Medulla oblongata (tissue), 1 donor: ENCODE measurements around the gene PLXNB3.

Experiments
- DNase-seq: peaks from one replicate; pipeline ENCODE4 v3.0.0-alpha.2; 2015; ENCODE audit errors: extremely low spot score

The PLXNB3 gene

DNA sequence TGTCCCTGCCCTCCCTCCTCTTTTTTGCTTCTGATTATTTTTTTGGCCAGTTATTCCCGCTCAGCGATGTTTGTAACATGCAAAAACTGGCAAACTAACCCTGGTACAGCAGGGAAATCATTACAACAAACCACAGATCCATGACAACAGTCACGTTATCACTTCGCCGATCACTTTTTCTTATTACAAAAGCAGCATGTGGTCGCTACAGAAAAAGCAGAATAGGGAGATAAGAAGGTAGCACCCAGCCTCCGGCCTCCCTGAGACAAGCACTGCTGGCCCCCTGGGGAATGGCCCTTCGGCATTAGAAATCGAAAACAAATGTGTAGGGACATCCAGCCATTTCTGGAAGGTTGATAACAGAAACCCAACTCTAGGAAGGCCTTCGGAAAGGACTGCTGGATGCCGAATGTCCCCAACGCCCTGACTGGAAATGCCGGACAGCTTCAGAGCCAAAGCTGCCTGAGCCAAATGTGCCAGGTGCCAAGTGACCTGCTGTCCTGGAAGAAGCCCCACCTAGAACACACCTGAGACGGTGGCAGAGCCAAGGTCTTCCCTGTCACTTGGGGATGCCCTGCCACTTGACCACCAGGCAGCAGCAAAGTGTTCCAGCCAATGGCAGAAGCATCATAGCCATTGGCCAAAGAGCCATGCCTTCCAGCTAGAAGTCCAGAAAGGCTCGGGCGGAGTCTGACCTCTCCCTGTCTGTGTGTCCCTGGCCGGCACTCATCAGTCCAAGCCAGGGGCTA, 27.2 kb downstream of the PLXNB3 start:
- DNase-seq = no peak

- no peak for DNase-seq
Observed at GRCh38 chrX:153792368-153792767, 28.3 kb downstream of the PLXNB3 start.

GRCh38 chrX:153793291-153793690, 29.2 kb downstream of the PLXNB3 start:
- DNase-seq = no peak

GRCh38 chrX:153794018-153794896, 30.2 kb downstream of the PLXNB3 start, which contains the start of the genes IDH3G and SSR4:
Gene IDH3G, minus strand, starts transcription at chrX:153794375. Its CDS starts 49 bp downstream, at chrX:153794326.
Gene SSR4, plus strand, starts transcription at chrX:153794668. Its CDS starts 20 bp downstream, at chrX:153794688.
- DNase-seq = peak; percentile 93

GRCh38 chrX:153794897-153795816, 31.1 kb downstream of the PLXNB3 start:
- DNase-seq = no peak

DNA sequence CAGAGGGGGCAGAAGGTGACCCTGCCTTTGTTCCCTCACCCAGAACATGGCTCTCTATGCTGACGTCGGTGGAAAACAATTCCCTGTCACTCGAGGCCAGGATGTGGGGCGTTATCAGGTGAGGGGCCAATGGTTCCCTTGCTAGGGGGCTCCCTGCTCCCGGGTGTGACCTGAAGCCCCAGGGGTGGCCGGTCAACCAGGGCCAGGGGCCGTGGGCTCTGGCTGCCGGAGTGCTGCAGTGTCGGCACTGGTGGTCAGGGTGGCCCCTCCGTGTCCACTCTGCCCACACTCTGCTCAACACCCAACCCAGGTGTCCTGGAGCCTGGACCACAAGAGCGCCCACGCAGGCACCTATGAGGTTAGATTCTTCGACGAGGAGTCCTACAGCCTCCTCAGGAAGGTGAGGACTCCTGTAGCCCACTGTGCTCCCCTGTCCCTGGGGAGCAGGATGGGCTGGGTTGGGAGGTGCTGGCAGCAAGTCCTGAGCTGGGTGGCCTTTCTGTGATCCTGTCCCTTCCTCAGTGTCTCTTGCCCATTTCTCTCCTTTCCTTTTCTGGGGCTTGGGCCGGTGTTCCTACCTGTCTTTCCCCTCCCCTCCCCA, 33.5 kb downstream of the PLXNB3 start:
- DNase-seq = no peak

DNA sequence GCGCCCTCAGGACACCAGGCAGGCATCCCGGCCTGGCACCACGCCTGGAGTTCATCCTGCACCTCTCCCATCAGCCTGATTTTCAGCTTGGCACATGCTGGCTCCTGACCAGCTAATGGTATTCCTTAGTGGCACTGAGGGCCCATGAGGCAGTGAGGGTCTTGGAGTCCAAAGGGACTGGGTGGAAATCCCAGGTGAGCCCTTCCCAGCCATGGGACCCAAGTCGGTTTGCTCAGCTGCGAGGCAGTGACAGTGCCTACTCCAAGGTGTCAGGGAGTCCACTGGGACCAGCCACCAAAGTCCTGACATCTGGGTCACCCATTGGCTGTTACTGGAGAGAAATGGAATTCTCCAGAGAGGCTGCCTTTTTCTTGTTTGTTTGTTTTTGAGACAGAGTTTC, 35.3 kb downstream of the PLXNB3 start:
- DNase-seq = no peak

DNA sequence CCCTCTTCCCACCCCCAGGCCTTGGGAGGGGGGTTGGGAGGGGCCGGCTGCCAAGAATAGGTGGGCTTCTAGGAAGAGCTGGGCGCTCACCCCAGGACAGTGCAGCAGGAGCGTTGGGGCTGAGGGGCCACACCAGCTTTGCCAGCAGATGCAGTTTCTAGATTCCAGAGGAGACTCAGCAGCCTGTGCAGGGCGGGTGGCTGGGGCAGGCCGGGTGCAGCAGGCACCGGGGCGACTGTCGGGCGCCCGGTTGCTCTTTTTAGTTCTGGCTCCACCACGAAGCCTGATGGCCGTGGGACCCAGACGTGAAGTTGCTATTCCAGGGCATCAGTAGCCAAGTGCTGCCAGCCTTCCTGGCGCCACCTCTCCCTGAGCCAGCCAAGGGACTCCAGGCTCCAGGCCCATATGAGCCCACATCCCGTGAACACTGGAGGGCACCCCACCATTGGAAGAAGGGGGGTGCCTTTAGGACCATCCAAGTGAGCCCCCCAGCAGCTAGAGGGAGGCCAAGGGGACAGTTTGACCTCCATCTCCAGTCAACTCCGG, 36.2 kb downstream of the PLXNB3 start:
- DNase-seq = peak; percentile 38

DNA sequence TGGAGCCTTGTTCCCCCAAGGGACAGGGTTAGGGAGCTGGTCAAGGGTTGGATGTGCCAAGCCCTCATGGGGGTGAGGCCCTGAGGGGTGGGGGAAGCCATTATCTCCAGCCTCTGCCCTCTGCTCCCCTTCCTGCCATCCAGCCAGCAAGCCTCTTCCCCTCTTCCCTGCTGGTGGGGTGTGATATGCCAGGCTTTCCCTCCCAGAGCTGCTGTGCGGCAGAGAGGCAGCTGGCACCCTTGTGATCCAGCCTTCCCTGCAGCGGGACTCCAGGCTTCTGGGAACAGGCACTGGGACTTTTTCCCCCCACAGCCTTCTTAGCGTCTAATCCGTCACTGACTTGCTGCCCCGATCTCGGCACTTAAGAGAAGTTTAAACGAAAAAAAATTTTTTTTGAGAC, 36.7 kb downstream of the PLXNB3 start:
- DNase-seq = peak; percentile 22

DNA sequence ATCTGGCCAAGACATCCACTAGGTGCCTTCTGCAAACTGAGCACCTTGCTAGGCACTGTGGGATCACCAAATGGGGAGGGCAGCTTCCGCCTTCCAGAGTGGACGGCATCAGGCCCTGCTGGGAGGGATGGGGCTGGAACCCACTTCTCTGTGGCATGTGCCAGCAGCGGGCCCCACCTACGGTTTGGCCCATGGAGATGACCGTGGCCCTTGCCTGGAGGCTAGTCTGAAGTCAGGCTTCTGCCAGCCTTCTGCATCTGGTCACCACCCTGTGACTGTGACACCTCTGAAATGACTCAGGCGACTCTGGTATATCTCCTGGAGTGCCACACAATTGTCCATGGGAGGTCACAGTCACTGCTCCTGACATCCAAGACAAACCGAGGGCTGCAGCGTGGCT, 37.6 kb downstream of the PLXNB3 start:
- no peak for DNase-seq

DNA sequence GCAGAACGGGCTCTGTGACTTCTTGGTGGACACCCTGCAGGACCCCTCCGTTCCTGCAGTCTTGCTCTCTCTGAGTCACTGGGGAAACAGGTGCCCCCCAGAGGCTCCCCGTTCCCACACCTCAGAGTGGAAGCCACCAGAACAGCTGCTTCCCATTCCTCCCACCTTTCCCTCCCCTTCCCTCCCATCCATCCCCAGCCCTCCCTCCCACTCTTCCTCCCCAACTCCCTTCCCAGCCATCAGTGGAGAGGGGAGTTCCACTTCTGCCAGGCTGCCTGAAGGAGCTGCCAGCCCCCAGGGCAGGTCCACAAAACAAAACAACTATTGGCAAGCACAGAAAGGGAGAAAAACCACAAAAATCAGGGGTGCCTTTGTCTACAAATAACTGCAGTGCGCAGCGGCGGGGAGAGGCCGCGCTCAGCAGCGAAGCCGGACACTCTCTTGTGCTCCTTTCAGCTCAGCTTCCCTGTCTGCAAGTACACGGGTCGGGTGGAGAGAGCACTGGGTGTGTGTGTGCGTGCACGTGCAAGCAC, 38.5 kb downstream of the PLXNB3 start:
- DNase-seq = no peak

DNA sequence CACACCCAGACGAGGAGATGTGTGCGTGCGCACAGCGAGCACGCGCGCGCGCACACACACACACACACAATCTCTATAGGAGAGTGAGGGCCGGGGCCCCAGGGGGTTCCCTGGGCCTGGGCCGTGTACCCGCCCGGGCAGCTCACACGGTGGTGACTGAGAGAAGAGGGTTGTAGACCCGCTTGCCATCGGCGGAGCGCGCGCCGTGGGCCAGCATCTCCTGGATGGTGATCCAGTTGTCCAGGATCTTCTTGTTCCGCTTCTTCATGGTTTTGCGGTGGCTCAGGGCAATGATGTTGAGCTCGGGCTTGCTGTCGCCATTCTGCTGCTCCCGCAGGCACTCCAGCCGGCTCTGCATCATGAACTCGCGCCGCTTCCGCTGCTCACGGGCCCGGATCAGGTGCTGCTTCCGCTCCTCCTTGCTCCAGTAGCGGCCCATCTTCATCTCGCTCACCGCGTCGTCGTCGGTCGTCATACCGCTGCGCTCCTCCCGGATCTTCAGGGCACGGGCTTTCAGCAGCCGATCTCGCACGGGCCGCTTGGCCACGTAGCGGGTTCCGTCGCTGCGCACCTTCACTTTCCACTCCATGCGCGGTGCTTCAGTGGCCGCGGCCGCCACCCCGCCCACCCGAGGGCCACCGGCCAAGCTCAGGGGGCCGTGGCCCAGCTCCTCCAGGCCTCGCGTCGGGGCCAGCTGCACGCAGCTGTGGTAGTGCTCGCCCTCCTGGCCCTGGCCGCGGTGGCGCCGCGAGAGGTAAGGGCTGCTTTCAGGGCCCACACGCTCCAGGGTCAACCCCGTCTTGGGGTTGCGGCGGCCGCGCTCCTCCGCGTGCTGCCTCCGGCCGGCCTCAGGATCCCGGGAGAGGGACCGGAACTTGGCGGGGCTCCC, 39.4 kb downstream of the PLXNB3 start:
- DNase-seq = no peak

- DNase-seq = no peak
Observed at GRCh38 chrX:153804100-153804595, 40.1 kb downstream of the PLXNB3 start.

DNA sequence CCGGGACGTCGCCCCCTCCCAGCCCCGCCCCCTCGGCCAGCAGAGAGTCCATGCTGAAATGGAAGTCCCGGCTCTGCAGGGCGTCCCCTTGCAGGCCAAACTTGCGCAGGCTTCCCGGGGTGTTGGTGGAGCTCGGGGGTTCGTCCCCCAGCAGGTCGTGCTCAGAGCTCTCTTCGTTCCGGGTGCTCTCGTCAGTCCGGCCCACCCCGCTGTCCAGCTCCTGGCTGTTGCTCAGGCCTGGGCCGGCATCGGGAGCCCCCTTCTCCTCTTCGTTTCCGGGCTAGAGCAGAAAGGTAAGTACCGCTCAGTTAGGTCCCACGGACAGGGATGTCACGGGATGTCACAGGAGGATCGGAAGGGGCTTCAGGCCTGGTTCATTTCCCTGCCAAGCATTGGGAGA, 40.6 kb downstream of the PLXNB3 start:
- no peak for DNase-seq

DNA sequence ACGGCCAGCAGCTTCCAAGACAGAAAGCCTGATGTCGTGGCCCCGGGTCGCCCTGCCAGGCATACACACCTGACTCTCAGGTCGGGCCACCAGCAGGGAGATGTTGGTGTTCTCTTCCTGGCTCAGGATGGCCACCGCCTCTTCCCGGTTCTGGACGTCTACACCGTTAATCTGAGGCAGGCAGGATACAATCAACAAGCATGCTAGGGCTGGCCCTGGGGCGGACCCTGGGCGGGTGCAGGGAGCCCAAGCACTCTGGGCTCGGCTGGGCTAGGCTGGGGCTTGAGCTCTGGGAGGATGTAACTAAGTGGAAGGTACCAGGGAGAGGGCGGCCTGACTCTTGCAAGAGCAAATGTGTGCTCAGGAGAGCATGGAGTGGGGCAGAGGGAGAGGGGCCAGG, 41.4 kb downstream of the PLXNB3 start:
- no peak for DNase-seq

GRCh38 chrX:153806999-153807575, 43.0 kb downstream of the PLXNB3 start:
- no peak for DNase-seq

DNA sequence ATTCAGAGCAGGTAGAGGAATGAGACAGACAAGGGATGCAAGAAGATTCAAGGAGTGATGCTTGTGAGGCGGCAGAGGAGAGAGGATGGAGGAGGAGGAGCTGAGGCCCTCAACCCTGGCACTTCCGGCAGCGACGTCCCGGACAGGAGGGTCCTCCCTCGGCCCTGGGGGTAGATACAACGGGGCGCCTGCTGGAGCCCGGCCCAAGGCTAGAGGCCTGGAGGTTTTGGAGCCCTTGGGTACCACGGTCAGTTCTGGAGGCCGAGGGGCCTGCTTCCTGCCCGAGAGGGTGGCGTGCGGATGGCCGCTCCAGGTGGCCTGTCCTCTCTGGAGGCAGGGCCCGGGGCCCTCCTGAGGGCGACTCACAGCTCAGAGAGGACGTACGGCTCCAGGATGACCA, 43.9 kb downstream of the PLXNB3 start:
- no peak for DNase-seq

DNA sequence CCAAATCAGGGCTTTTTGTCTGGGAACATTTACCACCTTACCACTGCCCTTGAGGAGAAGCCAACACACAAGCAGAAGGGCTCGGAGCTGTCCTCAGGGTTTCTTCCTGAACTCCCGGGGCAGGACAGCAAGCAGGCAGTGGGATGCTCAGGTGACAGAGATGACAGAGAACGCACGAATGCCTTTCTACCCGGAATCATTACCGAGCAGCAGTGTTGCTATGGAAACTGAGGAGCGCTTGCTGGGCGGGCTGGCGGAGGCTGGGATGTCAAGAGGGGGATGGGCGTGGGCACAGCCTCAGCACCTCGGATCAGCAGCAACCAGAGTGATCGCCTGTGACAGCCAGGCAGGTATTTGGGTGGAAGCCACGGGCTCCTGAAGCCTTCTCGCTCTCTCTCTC, 48.2 kb downstream of the PLXNB3 start:
- DNase-seq = no peak

DNA sequence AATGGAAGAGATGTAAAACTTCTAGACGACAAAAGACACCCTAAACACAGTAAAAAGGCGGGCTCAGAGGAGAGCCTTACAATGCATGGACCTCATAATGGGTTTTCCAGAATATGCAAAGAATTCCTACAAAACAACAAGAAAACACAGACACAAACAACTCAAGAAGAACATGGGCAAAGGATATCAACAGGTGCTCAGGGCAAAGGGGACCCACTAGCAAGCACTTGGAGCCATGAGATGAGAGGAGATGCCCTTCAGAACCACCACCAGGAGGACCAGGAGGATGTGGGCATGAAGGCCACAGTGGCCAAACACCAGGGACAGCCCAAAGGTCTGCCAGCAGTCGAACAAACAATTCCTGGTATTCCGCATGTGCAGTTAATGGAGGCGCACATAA, 49.1 kb downstream of the PLXNB3 start:
- DNase-seq = no peak
